ENCODE data around the gene CDX1.

CDX1 gene

GRCh38 chr5:150163547-150164059, 3.0 kb upstream of the CDX1 start:
- DNase-seq (ENCODE audit: low spot score), result no peak

- no peak for DNase-seq (ENCODE audit: low spot score)
These were observed 2.2 kb upstream of the CDX1 start for GRCh38 chr5:150164211-150164980.

- no peak for DNase-seq (ENCODE audit: low spot score)
These were observed 435 bp upstream of the CDX1 start for GRCh38 chr5:150166037-150166649.

GRCh38 chr5:150167512-150167850, 903 bp downstream of the CDX1 start:
- DNase-seq (ENCODE audit: low spot score), result no peak

GRCh38 chr5:150167908-150168307, 1.3 kb downstream of the CDX1 start:
- DNase-seq (ENCODE audit: low spot score), result no peak

GRCh38 chr5:150168864-150169263, 2.3 kb downstream of the CDX1 start:
- no peak for DNase-seq (ENCODE audit: low spot score)

GRCh38 chr5:150172145-150172544, 5.6 kb downstream of the CDX1 start:
- DNase-seq (ENCODE audit: low spot score), result no peak

GRCh38 chr5:150172556-150172955, 6.0 kb downstream of the CDX1 start:
- no peak for DNase-seq (ENCODE audit: low spot score)

- no peak for DNase-seq (ENCODE audit: low spot score)
These were observed 6.6 kb downstream of the CDX1 start for GRCh38 chr5:150173161-150173560.

GRCh38 chr5:150174285-150174684, 7.7 kb downstream of the CDX1 start:
- DNase-seq (ENCODE audit: low spot score), result no peak

- no peak for DNase-seq (ENCODE audit: low spot score)
These were observed 8.5 kb downstream of the CDX1 start for GRCh38 chr5:150175076-150175475.

- DNase-seq (ENCODE audit: low spot score), result peak; percentile 73
These were observed 9.0 kb downstream of the CDX1 start for GRCh38 chr5:150175536-150175935.

- no peak for DNase-seq (ENCODE audit: low spot score)
These were observed 10.3 kb downstream of the CDX1 start for GRCh38 chr5:150176745-150177477.

GRCh38 chr5:150177721-150178120, 11.1 kb downstream of the CDX1 start:
- DNase-seq (ENCODE audit: low spot score), result no peak

GRCh38 chr5:150178262-150178661, 11.7 kb downstream of the CDX1 start:
- no peak for DNase-seq (ENCODE audit: low spot score)

- no peak for DNase-seq (ENCODE audit: low spot score)
These were observed 12.5 kb downstream of the CDX1 start for GRCh38 chr5:150179019-150179620.

- DNase-seq (ENCODE audit: low spot score), result no peak
These were observed 13.9 kb downstream of the CDX1 start for GRCh38 chr5:150180241-150181026.

- no peak for DNase-seq (ENCODE audit: low spot score)
These were observed 14.4 kb downstream of the CDX1 start for GRCh38 chr5:150181027-150181426.

- DNase-seq (ENCODE audit: low spot score), result no peak
These were observed 15.4 kb downstream of the CDX1 start for GRCh38 chr5:150181766-150182545.

GRCh38 chr5:150182774-150183173, 16.2 kb downstream of the CDX1 start:
- no peak for DNase-seq (ENCODE audit: low spot score)

- no peak for DNase-seq (ENCODE audit: low spot score)
These were observed 16.9 kb downstream of the CDX1 start for GRCh38 chr5:150183436-150183835.

Measured in HuH-7.5 (cell line).